GM18505 (cell line): ENCODE measurements around the gene DRD1.
"Not testable (repeated sequence)": the region's sequence is repeated elsewhere in the genome, so short reads cannot be mapped to it uniquely, and the experiment has no call there.

Source experiments
- ATAC-seq: cut with Tn5 transposase; IDR thresholded peaks from one replicate; pipeline ENCODE4 v1.9.1; 2021; ENCODE audit not compliant: unreplicated experiment
- POLR2A ChIP-seq: IDR thresholded peaks from 4 replicates; pipeline ENCODE4 v1.6.1; 2011; ENCODE audit warnings: borderline replicate concordance; ENCODE audit not compliant: insufficient read depth, insufficient read length; ENCODE audit errors: extremely low read depth

The DRD1 gene

DNA sequence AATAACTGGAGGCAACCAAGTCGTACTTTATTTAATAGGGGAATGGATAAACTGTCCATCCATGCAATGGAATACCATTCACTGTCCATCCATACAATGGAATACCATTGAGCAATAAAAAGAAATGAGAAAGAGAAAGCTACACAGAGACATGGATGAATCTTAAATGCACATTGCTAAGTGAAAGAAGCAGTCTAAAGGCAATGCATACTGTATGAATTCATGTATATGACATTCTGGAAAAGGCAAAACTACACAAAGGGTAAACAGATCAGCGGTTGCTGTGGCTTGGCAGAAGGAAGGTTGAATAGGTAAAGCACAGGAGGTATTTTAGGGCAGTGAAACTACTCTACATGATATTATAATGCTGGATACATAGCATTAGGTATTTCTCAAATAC, 16.2 kb downstream of the DRD1 start:
- TF ChIP-seq POLR2A, result no peak
- no peak for ATAC-seq

DNA sequence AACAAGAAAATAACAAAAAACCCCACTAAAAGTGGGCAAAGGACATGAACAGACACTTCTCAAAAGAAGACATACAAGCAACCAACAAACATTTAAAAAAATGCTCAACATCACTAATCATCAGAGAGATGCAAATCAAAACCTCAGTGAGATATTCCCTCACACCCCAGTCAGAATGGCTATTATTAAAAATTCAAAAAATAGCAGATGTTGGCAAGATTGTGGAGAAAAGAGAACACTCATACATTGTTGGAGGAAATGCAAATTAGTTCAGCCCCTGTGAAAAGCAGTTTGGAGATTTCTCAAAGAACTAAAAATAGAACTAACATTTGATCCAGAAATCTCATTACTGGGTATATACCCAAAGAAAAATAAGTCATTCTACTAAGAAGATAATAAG, 19.4 kb downstream of the DRD1 start:
- ATAC-seq, result not testable (repeated sequence)

DNA sequence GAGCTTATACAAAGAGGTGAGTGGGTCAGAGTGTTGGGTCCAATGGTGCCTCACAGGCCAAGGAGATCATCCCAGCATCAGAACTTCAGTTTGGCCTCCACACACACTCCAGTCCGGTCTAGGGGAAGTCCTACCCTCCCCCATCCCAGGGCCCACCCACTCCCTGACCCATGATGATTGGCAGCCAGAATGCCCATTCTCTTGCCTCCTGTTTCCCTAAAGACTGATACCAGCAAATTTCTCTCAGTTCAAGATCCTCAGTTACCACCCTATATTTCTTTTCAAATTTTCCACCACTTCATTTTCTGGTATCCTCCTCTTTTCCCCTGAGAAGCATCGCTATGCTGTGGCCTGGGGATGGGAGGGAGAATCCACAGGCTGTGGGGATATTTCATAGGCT, 21.9 kb downstream of the DRD1 start:
- no peak for ATAC-seq

DNA sequence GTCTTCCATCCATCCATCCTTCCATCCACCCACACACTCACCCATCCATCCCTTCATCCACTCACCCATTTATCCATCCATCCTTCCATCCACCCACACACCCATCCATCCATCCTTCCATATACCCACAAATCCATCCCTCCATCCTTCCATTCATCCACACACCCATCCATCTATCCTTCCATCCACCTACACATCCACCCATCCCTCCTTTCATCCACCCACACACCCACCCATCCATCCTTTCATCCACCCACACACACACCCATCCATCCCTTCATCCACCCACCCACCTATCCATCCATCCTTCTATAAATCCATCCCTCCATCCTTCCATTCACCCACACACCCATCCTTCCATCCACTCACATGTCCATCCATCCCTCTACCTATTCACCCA, 23.6 kb downstream of the DRD1 start:
- no peak for TF ChIP-seq POLR2A
- ATAC-seq, result no peak

More for the DNA sequence above, 21.9 kb downstream of the DRD1 start:
- no peak for TF ChIP-seq POLR2A

DNA sequence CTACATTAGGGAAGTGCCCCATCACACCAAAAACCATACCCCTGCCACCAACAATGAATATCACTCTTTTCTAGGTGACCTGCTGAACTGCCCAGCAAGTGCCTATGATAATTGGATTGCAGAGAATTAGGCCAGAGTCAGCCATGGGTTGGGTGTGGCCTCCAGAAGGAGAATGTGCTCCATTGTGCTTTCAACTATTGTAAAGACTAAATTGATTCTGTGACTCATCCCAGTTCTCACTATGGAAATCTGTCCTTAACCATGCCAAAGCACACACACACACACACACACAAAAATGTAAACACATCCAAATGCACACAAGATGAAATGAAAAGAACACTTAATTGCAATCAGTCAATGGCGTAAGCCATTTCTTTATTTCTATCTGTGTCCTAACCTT, 25.7 kb downstream of the DRD1 start:
- no peak for TF ChIP-seq POLR2A
- ATAC-seq, result no peak

DNA sequence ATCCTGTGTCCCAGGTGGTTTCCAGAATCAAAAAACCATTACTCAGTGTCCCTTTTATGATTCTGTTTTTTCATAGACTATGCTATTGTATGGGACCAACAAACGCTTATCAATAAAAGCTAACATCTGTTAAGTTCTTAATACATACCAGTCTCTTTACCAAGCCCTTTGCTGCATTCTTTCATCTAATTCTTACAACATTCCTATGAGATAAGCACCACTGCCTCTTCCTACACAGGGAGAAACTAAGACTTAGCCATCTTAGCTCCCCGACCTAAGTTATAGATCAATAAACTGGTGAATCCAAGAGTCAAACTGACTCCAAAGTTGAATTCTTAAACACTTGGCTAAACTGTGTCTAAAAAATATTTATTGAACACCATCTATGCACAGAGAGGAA, 26.6 kb downstream of the DRD1 start:
- no peak for ATAC-seq
- TF ChIP-seq POLR2A, result no peak

DNA sequence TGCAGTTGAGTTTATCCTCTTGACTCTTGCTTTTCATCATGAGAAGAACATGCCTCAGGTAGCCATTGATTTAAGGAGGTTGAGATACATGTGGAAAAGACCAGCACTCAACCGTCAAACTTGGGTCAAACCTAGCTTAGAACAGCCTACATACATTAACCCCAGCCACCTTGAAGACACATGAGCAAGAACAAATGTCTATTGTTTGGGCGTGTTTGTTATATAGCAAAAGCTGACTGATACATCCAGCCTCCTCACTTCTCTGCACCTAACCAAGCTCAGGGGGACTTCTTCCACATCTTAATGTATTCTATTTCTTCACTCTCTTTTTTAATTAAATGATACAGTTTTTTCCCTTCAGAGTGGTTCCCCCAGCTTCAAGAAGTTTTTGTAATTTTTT, 28.7 kb downstream of the DRD1 start:
- no peak for TF ChIP-seq POLR2A
- no peak for ATAC-seq

DNA sequence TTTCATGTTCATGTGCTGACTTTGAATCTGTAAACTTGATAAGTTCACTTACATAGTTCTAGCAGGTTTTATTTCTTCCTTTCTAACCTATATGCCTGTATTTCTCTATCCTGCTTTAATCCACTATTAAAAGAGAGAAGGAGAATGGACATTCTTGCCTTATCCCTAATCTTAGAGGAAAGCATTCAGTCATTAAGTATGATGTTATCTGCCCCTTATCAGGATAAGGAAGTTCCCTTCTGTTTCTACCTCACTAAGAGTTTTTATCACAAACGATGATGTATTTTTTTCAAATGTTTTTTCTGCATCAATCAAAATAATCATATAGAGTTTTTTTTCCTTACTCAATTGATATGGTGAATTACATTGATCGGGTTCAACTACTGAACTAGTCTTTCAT, 33.1 kb downstream of the DRD1 start:
- ATAC-seq, result no peak
- TF ChIP-seq POLR2A, result no peak

DNA sequence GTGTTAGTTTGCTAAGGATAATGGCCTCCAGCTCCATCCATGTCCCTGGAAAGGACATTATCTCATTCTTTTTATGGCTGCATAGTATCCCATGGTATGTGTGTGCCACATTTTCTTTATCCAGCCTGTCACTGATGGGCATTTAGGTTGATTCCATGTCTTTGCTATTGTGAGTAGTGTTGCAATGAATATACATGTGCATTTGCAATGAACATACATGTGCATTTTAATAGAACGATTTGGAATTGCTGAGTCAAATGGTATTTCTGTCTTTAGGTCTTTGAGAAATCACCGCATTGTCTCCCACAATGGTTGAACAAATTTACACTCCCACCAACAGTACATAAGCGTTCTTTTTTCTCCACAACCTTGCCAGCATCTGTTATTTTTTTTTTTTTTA, 37.7 kb downstream of the DRD1 start:
- no peak for TF ChIP-seq POLR2A
- no peak for ATAC-seq

DNA sequence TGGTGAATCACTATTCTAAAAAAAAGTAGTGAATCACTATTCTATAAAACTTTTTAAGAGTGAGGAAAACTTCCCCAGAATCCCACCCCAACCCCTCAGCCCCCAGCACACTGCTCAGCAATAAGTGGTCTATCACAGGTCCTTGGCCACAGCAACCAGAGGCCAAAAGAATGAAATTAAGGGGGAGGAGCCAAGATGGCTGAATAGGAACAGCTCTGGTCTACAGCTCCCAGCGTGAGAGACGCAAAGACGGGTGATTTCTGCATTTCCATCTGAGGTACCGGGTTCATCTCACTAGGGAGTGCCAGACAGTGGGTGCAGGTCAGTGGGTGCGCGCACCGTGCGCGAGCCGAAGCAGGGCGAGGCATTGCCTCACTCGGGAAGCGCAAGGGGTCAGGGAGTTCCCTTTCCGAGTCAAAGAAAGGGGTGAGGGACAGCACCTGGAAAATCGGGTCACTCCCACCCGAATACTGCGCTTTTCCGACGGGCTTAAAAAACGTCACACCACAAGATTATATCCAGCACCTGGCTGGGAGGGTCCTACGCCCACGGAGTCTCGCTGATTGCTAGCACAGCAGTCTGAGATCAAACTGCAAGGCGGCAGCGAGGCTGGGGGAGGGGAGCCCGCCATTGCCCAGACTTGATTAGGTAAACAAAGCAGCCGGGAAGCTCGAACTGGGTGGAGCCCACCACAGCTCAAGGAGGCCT, 46.2 kb downstream of the DRD1 start:
- ATAC-seq, result not testable (repeated sequence)

DNA sequence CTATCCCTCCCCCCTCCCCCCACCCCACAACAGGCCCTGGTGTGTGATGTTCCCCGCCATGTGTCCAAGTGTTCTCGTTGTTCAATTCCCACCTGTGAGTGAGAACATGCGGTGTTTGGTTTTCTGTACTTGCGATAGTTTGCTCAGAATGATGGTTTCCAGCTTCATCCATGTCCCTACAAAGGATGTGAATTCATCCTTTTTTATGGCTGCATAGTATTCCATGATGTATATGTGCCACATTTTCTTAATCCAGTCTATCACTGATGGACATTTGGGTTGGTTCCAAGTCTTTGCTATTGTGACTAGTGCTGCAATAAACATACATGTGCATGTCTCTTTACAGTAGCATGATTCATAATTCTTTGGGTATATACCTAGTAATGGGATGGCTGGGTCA, 48.6 kb downstream of the DRD1 start:
- ATAC-seq, result not testable (repeated sequence)

DNA sequence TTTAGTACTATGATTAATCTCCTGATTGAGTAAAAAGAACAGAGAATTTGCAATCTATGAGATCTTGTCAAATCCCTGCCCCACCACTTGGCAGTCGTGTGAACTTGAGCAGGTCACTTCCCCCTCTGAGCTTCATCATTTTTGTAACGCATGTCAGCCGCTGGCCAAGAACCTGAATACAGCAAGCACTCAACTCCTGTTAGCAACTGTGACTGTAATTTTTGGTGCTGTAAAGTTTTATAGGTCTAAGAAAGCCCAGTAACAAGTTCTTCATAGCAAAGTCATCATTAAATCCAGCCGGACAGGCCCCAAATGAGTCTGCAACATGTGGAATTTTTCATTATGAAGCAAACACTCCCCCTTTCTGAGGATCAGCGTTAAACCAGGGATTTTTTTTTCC, 49.4 kb downstream of the DRD1 start:
- no peak for TF ChIP-seq POLR2A
- ATAC-seq, result no peak

DNA sequence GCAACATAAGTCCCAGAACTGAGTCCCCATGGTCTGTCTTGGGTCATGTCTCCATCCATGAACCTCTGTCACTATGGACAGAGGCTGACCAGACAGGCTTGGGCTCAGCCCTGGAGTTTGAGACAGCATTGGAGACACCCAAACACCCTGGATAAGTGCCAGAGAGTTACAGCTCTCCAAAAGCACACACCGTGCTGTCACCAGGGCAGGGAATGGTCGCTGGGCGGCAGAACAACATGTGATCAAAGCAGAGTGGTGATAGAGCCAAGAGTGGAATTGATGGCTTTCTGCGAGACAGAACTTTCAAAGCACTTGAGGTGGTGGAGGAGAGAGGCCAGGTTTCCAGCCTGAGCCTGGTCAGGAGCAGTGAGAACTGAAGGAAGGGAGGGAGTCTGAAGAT, 50.1 kb downstream of the DRD1 start:
- no peak for ATAC-seq
- TF ChIP-seq POLR2A, result no peak

DNA sequence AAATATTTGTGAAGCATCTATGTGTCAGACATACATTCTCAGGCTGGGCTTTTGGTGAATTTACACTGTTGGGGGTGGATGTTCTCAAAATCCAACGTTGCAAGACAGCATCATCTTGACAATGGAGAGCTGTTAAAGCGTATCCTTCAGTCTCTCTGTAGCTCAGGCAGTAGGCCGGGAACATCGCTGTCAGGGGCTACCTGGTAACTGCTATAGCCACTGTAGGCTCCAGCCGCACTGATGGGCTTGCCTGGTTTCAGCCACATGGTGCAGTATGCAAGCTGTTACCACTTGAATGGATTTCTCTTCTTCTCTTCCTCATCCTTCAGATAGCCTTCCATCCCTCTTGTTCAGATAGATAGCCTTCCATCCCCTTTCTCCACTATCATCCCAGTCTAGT, 51.7 kb downstream of the DRD1 start:
- no peak for ATAC-seq
- TF ChIP-seq POLR2A, result no peak

DNA sequence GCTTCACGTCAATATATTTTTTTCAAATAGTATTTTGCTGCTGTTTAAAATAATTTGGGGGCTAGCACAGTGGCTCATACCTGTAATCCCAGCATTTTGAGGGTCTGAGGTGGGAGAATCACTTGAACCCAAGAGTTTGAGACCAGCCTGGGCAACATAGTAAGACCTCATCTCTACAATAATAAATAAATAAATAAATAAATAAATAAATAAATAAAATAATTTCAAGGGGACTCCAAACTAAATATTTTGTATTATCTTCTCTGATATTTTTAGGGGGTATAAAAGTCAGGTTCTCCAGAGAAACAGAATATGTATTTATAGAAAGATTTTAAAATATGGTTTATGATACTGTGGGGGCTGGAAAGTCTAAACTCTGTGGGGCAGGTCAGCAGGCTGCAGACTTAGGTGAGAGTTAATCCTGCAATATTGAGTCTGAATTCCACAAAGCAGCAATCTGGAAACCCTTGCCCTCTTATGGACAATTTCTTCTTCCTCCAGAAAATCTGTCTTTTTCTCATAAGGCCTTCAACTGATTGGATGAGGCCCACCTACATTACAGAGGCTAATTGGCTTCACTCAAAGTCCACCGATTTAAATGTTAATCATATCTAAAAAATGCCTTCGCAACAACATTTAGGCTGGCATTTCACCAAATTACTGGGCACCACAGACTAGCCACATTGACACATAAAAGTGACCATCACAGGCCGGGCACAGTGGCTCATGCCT, 53.5 kb downstream of the DRD1 start:
- no peak for TF ChIP-seq POLR2A
- ATAC-seq, result no peak
